ENCODE results near the gene TMEM222.
A peak's percentile ranks its signal among the peaks of the same experiment; 100 is the strongest.

TMEM222 gene

DNA sequence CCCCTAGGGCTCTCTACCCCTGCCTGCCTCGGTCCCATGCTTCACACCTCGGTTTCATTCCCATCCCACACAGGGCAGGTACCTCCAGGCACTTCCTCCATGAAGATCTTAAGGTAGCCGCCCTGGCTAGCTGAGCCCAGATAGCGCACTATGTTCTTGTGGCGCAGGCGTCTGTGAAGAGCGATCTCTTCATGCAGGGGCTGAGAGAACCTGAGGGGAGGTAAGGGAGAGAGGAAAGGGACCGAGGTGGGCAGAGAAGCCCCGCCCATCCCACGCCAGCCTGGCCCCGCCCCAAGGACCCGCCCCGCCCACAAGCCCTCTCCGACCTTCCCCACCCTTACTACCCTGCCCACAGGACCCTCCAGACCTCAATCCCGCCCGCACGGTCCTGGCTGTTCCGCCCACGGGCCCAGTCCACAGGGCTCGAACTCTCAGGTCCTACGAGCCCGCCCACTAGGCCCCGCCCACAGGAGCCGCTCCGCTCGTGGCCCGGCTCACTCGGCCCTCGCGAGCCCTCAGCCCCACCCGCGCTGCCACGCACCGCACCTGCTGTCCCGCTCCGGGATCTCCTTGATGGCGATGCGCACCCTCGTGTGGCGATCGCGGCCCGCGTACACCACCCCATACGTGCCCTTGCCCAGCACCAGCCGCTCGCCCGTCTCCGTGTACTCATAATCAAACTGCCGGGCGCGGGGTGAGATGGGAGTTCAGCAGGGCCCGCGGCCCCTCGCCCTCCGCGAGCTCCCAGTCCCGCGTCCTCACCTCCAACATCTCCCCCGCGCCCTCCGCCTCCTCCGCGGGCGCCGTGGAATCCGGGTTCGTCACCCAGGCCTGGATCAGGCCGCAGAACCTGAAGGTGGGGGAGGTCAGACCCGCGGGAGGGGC is 38.4 kb downstream of the TMEM222 start:
- DNase-seq = peak; percentile 50

DNA sequence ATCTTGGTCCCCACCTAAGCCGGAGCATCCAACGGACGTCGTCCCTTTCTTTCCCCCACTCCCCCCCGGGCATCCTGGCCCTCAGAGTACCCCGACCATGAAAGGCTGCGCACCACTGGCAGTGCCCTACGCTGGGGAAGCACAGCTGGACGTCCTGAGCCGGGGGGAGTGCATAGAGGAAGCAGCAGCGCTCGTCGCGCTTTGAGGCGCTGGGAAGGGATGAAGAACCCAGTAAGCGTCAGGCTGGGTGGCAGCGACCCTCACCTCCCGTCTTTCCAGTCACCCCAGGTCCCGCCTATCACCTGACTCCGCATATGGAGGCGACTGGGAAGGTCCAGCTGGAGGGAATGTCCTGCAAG is 39.1 kb downstream of the TMEM222 start:
- no peak for DNase-seq

DNA sequence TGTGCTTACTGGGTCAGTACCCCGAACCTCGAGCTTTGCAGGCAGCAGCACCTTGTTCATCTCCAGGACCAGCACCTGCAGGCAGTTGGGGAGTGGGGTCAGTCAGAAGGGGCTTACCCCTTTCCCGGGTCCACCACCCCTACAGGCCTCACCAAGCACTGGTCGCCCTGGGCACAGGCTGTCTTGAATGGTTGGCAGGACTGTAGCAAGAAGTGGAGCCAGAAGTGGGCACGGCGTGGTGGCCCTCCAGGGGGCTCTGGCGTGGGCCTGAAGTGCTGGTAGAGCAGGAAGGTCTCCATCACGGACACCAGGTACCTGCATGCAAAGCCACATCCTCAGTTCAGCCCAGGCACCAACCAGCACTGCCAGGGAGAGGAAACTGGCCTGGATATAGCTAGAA is 39.6 kb downstream of the TMEM222 start:
- DNase-seq = no peak

DNA sequence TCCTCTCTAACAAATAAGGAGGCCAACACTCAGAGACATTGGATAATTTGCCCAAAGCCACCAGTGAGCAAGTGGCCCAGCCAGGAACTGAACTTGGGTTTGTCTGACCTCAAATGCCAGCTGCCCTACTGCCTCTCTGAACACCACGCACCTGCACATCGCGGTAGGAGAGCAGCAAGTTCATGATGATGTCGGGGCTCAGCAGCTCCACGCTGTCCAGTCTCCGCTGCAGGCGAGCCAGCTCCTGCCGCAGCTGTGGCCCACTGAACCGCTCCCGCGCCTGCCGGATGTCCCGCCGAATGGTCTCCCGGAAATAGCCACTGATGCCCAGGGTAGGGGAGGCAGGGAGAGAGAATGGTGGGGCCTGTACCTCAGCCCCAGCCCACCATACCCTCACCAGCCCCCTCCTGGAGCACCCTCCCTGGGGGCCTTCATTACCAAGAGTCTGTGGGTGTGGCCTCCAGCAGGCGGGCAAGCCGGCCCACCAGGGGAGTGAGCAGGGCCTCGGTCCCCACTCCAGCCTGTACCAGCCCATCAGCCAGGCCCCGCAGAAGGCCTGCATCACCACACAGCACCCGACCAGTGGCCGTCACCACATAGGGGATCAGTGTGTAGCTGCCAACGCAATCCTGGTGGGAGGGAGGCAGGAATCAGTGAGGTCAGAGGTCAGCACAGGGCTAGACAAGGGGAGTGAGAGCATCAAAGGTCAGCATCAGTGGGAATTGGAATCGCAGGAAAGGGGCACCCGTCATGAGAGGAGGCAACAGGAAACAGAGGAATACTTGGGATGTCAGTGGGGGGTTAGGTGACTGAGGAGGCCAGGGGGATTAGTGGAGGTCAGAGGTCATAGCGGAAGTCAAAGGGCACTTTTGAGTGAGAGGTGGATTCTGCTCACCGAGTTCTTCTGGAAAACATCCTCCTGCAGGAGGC is 42.1 kb downstream of the TMEM222 start:
- DNase-seq = no peak

DNA sequence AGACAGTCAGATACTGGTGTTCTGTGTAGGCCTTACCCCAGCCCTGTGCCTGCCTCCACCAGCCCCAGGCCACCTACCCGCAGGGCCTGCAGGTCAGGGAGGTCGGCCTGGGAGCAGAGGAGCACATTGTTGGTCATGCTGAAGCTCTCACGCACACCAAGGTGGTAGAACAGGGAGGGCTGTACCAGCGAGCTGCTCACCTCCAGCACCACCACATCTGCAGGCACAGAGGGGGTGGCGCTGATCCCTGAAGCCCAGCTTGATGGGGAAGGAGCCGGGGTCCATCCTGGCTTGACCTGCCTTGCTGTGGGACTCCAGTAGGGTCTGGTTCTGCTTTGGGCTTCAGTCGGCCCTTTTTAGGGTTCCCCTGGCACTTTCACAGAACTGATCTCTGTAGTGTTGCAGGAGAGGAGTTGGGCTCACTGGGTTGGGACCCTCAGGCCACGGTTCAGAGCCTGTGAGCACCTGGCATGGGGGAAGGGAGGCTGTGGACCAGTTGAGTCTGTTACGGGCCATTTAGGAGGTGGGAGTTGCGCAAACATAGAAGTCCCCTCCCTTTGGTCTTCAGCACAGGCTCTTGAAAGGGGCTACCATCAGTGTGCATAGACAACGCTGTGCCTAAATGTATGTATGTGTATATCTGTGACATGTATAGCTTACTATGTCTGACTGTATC is 42.9 kb downstream of the TMEM222 start:
- no peak for DNase-seq

DNA sequence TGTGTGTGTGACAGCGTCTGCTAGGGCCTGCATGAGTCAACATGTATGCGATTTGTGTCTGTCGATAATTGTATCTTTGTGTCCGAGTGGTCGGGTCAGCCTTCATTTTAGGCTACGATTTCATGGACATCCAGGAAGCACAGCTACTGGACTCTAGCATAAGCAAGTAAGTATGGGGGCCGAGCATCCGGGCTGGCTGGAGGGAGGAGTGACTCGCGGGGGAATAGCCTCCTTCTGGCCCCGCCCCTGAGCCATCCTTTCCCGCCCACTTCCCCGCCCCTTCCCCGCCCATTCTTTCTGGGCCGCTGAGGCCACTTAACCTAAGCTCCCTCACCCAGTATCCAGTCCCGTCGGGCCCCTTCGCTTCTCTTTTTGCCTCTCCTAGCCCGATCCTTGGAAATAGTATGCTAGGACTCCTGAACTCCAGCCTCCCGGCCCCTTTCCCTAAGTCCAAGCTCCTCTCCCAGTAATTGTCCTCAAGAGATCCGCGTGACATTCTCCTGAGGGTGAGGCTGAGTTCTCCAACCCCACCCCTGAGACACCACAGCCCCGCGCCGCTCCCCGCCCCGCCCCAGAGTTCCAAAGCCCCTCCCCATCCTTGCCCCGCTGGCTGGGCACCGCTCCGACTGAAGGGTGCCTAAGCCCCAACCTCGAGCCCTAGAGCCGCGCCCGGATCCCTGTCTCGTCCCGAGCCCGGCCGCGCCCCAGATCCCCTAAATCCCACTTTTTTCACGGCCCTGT is 43.6 kb downstream of the TMEM222 start:
- peak; percentile 76 for DNase-seq

DNA sequence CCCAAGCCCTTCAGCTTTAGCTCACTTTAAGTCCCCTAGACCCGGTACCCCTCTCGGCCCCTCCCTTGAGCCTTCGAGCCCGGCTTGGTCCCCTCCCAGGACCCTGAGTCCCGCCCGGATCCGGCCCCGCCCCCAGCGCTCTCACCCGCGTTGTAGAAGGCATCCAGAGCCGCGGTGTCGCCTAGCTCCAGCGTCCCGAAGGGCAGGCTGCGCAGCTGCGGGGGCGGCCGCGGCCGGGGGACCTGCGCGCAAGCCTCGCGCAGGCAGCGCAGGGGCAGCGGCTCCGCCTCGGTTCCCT is 44.1 kb downstream of the TMEM222 start:
- DNase-seq = peak; percentile 80

DNA sequence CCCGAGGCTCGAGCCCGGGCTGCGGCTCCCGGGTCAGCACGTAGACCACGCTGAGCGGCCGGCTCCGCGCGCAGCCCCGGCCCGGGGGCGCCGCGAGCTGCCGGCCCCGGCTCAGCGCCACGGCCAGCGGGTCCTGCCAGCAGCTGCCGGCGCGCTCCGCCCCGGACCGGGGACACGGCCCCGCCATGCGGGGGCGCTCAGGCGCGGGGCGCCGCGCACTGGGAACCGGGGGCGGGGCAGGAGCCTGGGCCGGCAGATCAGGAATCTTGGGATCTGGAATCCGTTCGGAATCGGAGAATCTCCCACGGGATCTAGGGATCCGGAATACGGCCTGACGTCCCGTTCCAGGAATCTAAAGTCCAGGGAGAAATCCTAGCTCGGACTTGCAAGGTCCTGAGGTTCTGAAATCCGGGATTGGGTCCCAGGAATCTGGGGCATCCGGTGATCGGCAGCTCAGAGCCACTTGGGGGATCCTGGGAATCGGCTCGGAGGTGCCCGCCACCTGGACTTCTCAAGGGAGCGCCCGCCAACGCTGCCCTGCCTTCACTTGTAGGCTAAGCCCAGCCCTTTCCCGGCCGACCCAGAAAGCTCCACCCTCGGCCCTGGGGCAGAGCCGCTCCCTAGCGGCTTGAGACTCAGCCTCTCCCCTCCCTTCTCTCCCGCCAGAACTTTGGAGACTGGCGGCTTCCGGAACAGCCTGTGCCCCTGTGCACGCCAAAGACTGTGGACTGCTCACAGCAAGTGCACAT is 44.6 kb downstream of the TMEM222 start, which contains the start of gene MAP3K6:
Gene MAP3K6 (minus strand): TSS at position 551 of the 749 bp plus-strand sequence. CDS start 364 bp downstream, at position 187.
- peak; percentile 43 for DNase-seq

DNA sequence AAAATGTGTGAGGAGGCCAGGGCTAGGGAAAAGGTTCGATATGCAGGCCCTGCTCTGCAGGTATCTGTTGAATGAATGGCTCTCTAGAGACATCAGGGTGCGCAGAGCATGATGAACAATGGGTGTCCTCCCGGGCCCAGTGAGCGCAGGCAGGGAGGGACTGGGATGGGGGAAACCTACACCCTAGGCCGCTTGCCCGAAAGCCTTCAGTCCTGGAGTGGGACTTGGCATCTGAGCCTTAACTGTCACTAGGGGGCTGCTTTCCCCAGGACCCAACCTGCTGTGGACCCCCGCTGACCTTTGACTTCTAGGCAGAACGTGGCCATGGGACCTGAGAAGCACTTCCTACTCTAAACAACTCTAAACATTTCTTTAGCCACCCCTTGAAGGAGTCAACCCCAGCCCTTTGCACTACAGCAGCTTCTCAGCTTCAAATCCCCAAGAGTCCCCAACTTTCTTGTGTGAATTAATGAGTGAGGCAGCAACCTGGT is 45.2 kb downstream of the TMEM222 start:
- no peak for DNase-seq

DNA sequence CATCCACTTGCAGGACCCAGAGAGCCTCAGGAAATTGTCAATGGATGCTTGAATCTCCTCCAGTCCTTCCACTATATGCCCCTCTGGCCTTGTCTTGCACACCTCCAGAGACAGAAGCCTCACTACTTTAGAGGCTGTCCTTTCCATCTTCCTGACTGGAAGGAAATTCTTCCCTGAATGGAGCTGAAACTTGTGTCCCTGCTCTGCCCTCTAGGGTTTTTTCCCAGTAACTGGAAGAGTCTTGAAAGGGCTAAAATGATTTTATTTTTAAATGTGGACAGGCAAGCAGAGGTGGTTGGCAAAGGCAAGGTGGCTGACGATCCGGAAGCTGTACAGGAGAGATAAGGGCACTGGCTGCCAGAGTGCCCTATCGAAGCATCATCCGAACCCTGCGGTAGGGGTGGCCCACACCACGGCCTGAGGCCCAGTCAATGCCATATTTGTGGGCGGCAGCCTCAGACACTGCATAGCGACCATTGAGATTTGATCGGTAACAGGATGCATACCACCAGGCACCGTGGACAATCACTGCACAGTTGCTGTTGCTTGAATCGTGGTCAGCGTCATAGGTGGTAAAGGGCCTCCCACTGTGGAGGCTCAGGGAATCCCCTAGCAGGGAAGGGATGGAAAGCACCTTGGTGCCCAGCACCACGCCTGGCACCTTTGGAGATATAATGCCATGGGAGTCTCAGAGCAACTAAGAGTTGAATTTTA is 47.1 kb downstream of the TMEM222 start:
- no peak for DNase-seq

DNA sequence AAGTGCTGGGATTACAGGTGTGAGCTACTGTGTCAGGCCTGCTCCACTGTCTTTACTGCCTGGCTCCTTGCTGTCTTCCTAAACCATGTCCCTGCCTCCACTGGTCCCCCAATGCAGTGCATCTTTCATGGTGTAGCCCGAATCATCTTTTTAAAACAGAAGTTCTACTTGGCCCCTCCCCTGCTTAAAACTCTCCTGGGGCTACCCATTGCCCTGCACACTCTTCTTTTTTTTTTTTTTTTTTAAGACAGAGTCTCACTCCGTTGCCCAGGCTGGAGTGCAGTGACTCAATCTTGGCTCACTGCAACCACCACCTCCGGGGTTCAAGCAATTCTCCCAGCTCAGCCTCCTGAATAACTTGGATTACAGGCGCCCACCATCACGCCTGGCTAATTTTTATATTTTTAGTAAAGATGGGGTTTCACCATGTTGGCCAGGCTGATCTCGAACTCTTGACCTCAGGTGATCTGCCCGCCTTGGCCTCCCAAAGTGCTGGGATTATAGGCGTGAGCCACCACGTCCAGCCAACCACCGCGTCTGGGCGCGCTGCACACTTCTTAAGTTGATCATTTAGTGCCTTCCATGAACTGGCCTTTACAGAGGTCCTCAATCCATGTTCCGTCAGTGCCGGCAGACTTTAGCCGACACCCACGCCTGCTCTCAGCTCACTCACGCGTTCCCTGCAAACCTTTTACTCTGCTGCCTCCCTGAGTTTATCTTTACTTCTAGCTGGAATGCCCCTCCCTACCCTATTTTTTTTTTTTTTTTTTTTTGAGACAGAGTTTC is 50.3 kb downstream of the TMEM222 start:
- DNase-seq = no peak

DNA sequence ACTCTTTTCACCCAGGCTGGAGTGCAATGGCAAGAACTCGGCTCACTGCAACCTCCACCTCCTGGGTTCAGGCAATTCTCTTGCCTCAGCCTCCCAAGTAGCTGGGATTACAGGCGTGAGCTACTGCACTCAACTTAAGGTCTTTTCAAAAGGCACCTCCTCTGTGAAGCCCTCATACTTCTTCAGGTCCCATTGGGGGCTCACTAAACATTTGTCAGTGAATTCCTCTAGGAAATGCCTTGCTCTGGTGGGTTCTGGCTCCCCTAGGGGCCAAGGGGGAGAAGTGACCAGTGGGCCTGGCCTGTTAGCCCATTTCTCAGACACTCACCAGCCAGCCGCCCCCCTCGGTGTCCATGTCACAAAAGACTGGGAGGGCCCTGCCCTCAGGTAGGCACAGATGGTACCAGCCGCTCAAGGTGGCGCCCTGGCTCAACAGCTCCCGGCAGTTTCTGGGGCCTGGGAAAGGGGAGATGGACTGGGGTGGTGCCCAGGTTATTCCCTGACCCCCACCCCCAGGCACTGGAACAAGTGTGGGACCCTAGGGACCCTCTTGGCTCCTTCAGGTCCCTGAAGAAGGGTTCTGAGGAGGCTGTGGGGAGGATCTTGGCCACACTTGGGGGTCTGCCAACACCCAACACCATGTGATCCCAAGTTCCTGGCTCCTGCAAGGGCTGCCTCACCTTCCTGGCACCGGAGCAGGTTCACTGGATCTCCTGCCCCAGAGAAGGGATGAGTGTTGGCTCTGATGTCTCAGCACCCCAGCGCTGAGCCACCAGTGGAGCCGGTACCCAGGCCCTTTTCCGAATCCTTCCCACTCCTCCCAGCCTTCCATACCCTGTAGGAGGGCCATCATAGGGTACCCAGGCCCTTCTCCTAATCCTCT is 51.1 kb downstream of the TMEM222 start:
- DNase-seq = no peak

DNA sequence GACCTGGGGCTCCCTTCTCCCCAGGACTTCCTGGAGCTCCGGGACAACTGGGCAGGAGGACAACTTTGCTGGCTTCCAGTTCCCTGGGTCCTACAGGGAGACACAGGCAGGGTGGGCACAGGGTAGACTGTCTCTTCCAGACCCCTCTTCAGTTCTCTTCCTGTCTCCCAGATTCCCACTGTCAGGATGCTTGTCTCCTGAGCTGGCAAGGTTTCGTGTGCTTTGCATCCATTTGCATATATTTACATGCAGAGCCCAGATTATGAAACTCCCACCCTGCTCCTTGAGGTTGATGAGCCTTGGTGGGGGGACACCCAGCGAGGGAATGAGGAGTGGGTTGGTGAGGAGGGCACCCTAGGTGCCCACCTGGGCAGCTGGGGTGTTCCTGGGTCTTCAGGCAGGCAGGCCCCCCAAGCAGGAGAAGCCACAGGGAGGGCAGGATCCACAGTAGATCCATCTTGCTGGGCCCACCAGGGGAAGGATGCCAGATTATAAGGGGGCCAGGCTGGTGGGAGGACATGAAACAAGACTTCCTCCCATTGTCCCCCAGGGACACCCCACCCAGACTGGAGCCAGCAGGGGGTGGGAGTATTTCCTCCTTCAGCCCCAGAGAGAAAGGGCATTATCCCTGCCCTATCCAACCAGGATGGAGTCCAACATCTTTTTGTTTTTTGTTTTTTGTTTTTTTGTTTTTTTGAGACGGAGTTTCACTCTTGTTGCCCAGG is 52.6 kb downstream of the TMEM222 start, which contains the start of gene FCN3:
Gene FCN3 (minus strand): TSS at position 463 of the 725 bp plus-strand sequence. CDS start 6 bp downstream, at position 457.
- DNase-seq = no peak

DNA sequence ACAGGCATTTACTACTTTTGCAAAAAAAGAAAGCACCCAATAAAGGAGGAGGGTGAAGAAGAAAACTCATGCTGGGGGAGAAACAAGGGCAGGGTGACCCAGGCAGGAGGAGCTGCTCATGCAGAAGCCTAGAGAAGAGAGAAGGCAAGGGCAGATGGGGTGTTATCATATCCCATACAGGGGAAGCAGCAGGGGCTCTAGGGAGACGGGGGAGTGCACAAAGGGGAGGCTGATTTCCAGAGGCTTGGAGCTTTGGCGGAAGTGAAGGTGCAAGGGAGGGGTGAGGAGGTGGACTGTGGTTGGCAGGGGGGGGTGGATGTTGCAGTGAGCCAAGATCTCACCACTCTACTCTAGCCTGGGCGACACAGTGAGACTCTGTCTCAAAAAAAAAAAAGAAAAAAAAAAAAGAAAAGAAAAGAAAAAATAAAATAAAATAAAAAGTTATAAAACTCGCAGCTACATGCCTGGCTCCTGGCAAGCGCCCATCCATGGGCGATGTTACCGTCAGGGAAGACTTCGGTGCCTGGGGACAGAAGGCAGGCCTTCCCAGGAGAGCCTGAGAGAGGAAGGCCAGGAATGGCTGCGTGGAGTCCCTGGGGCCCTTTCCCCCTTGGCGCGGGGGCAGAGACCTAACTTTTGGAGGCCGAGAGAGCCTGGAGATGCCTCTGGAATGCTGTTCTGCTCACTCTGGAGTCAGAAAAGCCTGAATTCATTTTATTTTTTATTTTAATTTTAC is 56.0 kb downstream of the TMEM222 start:
- no peak for DNase-seq

DNA sequence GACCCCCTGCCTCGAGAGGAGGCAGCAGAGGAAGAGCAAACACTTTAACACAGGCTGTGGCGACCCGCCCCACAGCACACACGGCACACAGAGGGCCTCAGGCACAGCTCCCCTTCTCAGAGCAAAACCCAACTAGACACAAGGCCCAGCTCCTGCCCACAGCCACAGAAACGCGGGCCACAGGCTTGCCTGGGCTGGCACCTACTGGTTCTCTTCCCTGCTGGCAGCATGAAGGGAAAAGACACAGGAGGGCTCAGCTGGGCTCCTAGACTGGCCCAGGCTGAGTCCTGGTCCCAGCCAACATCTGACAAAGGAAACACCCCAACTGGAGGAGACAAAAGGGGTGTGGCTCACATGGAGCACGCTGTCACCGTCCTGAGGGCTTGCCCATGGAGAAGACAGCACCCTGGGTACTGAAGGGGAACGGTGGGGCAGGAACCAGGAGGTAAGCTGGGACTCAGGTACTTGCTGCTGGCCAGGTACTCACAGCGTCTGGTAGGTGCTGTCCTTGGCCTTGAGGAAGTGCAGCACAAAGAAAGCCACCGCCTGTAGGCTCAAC is 57.7 kb downstream of the TMEM222 start:
- no peak for DNase-seq

DNA sequence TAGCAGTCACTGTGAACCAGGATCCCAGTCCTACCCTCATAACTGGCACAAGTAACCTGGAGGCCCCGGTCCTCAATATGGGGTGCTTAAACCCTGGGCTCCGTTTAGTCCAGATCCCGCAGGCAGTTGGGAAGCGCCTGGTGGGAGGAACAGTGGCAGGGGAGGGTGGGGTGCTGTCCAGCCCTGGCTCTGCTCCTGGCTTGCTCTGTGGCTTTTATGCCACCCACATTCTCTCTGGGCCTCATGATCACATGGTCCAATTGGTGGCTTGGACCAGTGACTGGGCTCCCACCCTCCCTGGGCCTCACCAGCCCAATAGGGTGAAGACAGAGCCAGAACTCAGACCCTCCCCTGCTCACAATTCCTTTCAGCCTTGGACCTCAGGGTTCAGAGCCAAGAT is 58.3 kb downstream of the TMEM222 start:
- DNase-seq = no peak

All from activated naive CD4-positive, alpha-beta T cell treated with Interleukin-2 at 50 U/mL for 16 hours (primary cell).